Fibroblast of lung (primary cell): Measurements from ENCODE around the gene SPTBN5. TPM values are rescaled to one million over a fixed set of nuclear protein-coding genes. Genes with fewer than 3 reads are reported as not detected.

ENCODE experiments used
- DNase-seq, 2 donors: peaks; one replicate each; pipeline versions ENCODE4 v3.0.0 to v3.0.0-alpha.2; 2010; ENCODE audit warnings: low read depth in 2 of 2
- H2AFZ ChIP-seq: 2 replicates; pipeline ENCODE4 v1.5.1; 2012; ENCODE audit warnings: low read length, control low read depth, inconsistent platforms
- H3K27ac ChIP-seq: 2 replicates; pipeline ENCODE4 v1.5.1; 2011; ENCODE audit warnings: low read length, control low read depth; ENCODE audit not compliant: insufficient read depth
- H3K27me3 ChIP-seq: 2 replicates; pipeline ENCODE4 v1.5.1; 2011; ENCODE audit warnings: mild to moderate bottlenecking, low read length; ENCODE audit not compliant: control insufficient read depth, insufficient read depth
- H3K36me3 ChIP-seq: 2 replicates; pipeline ENCODE4 v1.5.1; 2011; ENCODE audit warnings: low read length; ENCODE audit not compliant: control insufficient read depth, insufficient read depth
- H3K4me1 ChIP-seq: 2 replicates; pipeline ENCODE4 v1.5.1; 2011; ENCODE audit warnings: low read length; ENCODE audit not compliant: control insufficient read depth, insufficient read depth; ENCODE audit errors: extremely low read depth
- H3K4me2 ChIP-seq: 2 replicates; pipeline ENCODE4 v1.5.1; 2011; ENCODE audit warnings: low read length, control low read depth; ENCODE audit not compliant: insufficient read depth; ENCODE audit errors: extremely low read depth
- H3K4me3 ChIP-seq, 4 experiments: fragments of 200-600 bp in 1 of 4; sonication (generic) in 1 of 4; replicated peaks in 1 of 4; 2 replicates each; pipeline ENCODE4 v1.5.1; 2011 to 2016; ENCODE audit warnings: low read length in 4 of 4, low read depth in 3 of 4, mild to moderate bottlenecking in 3 of 4, control low read depth in 2 of 4, inconsistent platforms in 1 of 4, mixed read lengths in 1 of 4; ENCODE audit not compliant: insufficient read depth in 1 of 4; ENCODE audit errors: control extremely low read depth in 1 of 4
- H3K79me2 ChIP-seq: 2 replicates; pipeline ENCODE4 v1.5.1; 2012; ENCODE audit warnings: mild to moderate bottlenecking, low read length, inconsistent platforms; ENCODE audit not compliant: control insufficient read depth, insufficient read depth
- H3K9ac ChIP-seq: 2 replicates; pipeline ENCODE4 v1.5.1; 2011; ENCODE audit warnings: mild to moderate bottlenecking, low read length, control low read depth; ENCODE audit not compliant: insufficient read depth
- H3K9me3 ChIP-seq: 2 replicates; pipeline ENCODE4 v1.5.1; 2012; ENCODE audit warnings: low read depth, low read length; ENCODE audit not compliant: control insufficient read depth, insufficient read depth
- H4K20me1 ChIP-seq: 2 replicates; pipeline ENCODE4 v1.5.1; 2011; ENCODE audit warnings: low read length; ENCODE audit not compliant: control insufficient read depth, insufficient read depth; ENCODE audit errors: extremely low read depth
- EZH2 ChIP-seq: IDR thresholded peaks from 2 replicates; pipeline ENCODE4 v1.5.1; 2012; ENCODE audit warnings: low read length, control low read depth, mild to moderate bottlenecking; ENCODE audit errors: missing control alignments
- polyA plus RNA-seq, 2 donors: library from polyadenylated mRNA; depleted of rRNA in 1 of 2; stranded (reverse) in 1 of 2; unstranded in 1 of 2; fragments of >200 nt; gene quantifications; 2 replicates each; pipeline ENCODE4 v1.2.1, GENCODE V29; 2011 to 2012; ENCODE audit warnings: missing spikeins in 1 of 2
- total RNA-seq: library from RNA; depleted of rRNA; stranded (reverse); fragments of >200 nt; gene quantifications from 2 replicates; pipeline ENCODE4 v1.2.1, GENCODE V29; 2014
- TF ChIP-seq, protein P1 (sequence below), 2 donors: IDR thresholded peaks in 1 of 2; conservative IDR thresholded peaks in 1 of 2; 1 replicate in 1 of 2; 2 replicates in 1 of 2; pipeline ENCODE4 v1.5.1; 2011 to 2012; ENCODE audit warnings: low read length in 2 of 2, control low read depth in 1 of 2, inconsistent platforms in 1 of 2, low read depth in 1 of 2, mild to moderate bottlenecking in 1 of 2

The SPTBN5 gene
- total and polyA plus RNA-seq, 2 donors (not counting 1 experiment from before 2014, with no cell fraction given) = 0.43 to 0.66 TPM

DNA sequence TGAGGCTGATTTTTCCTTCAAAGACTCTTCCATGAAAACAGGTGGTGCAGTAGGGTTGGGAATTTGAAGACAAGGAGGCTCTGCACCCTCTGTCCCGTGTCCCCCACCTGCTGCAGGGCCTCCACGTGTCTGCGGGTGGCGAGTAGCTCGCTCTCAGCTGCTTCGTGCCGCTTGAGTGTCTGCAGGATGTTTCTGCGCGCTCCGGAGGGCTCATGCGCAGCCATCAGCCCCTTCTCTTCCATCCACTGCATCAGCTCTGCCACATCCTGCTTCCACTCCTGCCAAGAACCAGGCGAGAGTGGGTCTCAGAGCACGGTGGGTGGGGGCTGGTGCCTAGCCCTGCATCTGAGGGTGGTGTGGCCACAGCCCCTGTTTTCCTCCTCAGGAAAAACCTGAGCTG, 17.8 kb downstream of the SPTBN5 start:
- no peak overlapping the region for H3K4me2 ChIP-seq
- H3K27ac ChIP-seq = no peak overlapping the region
- H3K4me3 ChIP-seq = no peak overlapping the region
- TF ChIP-seq, protein P1, sequence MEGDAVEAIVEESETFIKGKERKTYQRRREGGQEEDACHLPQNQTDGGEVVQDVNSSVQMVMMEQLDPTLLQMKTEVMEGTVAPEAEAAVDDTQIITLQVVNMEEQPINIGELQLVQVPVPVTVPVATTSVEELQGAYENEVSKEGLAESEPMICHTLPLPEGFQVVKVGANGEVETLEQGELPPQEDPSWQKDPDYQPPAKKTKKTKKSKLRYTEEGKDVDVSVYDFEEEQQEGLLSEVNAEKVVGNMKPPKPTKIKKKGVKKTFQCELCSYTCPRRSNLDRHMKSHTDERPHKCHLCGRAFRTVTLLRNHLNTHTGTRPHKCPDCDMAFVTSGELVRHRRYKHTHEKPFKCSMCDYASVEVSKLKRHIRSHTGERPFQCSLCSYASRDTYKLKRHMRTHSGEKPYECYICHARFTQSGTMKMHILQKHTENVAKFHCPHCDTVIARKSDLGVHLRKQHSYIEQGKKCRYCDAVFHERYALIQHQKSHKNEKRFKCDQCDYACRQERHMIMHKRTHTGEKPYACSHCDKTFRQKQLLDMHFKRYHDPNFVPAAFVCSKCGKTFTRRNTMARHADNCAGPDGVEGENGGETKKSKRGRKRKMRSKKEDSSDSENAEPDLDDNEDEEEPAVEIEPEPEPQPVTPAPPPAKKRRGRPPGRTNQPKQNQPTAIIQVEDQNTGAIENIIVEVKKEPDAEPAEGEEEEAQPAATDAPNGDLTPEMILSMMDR (conservative IDR thresholded peaks at IDR 0.05 in 1 of 2, IDR thresholded peaks at IDR 0.05 in 1 of 2; ENCODE audit: low read depth in 1 of 2, low read length in 2 of 2) = no peak
- TF ChIP-seq EZH2 = no peak
- no peak overlapping the region for H2AFZ ChIP-seq
- no peak for DNase-seq
- no peaks in the 10 kb centered on the region for H3K9me3 ChIP-seq
- no peaks in the 10 kb centered on the region for H3K36me3 ChIP-seq
- H4K20me1 ChIP-seq = no peaks in the 10 kb centered on the region
- H3K27me3 ChIP-seq = no peaks in the 10 kb centered on the region
- H3K79me2 ChIP-seq = no peaks in the 10 kb centered on the region
- H3K9ac ChIP-seq = no peak overlapping the region
- peaks cover 1% of the 10 kb centered on the region for H3K4me1 ChIP-seq

DNA sequence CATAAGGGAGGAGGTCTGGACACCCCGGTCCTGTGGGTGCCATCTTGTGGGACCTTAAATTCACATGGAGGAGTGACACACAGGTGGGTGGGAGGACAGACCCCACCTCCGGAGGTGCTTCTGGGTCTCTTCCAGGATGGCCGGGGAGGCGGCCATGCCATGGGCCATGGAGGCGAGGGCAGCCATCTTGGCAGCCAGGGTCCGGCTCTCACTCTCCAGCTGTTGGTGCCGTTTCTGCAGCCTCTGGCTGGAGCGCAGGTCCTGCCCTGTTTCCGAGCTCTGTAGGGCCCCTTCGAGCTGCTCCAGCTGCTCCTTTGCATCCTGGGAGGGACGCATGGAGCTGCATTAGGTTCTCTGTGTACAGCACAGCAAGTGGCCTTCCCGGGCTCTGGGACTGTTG, 19.1 kb downstream of the SPTBN5 start:
- no peaks in the 10 kb centered on the region for H4K20me1 ChIP-seq
- H3K27me3 ChIP-seq = no peaks in the 10 kb centered on the region
- H3K9me3 ChIP-seq = no peaks in the 10 kb centered on the region
- no peak overlapping the region for H3K4me3 ChIP-seq
- H3K4me1 ChIP-seq = peaks cover 6% of the 10 kb centered on the region
- H3K27ac ChIP-seq = no peak overlapping the region
- DNase-seq = no peak
- TF ChIP-seq EZH2 = no peak
- TF ChIP-seq, protein P1 (conservative IDR thresholded peaks at IDR 0.05 in 1 of 2, IDR thresholded peaks at IDR 0.05 in 1 of 2; ENCODE audit: low read depth in 1 of 2, low read length in 2 of 2) = no peak
- no peak overlapping the region for H3K4me2 ChIP-seq
- no peaks in the 10 kb centered on the region for H3K36me3 ChIP-seq
- no peak overlapping the region for H3K9ac ChIP-seq
- no peak overlapping the region for H2AFZ ChIP-seq
- H3K79me2 ChIP-seq = no peaks in the 10 kb centered on the region

DNA sequence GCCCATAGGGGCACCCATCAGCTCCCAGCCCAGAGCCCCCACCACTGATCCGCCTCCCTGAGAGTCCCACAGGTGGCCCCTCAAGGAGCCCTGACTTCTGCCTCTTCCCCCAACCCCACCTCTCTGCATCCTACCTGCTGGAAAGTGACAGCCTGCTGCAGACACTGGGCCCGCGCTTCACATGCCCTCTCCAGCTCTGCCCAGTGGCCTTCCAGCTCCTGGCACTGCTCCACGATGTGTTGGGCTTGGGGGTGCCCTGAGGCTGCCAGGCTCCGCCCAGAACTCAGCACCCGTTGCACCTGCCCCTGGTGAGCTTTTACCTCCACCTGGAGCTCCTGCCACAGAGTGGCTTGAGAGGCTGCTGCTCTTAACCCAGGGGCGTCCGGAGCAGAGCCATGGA, 20.1 kb downstream of the SPTBN5 start:
- Histone ChIP-seq H4K20me1 (no peaks in the 10 kb centered on the region), H3K36me3 (no peaks in the 10 kb centered on the region), H3K79me2 (no peaks in the 10 kb centered on the region), H3K4me3 (no peak overlapping the region), H3K4me1 (peaks cover 6% of the 10 kb centered on the region), H3K9me3 (no peaks in the 10 kb centered on the region), H2AFZ (no peak overlapping the region), H3K9ac (no peak overlapping the region), H3K27me3 (no peaks in the 10 kb centered on the region), H3K27ac (no peak overlapping the region), H3K4me2 (no peak overlapping the region)
- no peak for DNase-seq
- TF ChIP-seq EZH2 = no peak
- TF ChIP-seq, protein P1 (conservative IDR thresholded peaks at IDR 0.05 in 1 of 2, IDR thresholded peaks at IDR 0.05 in 1 of 2; ENCODE audit: low read depth in 1 of 2, low read length in 2 of 2) = no peak
